ENCODE results near the gene ZNF57. TPM values are rescaled to one million over a fixed set of nuclear protein-coding genes. Genes with fewer than 3 reads are reported as not detected.
A peak's percentile ranks its signal among the peaks of the same experiment; 100 is the strongest.
"Not testable (repeated sequence)": the region's sequence is repeated elsewhere in the genome, so short reads cannot be mapped to it uniquely, and the experiment has no call there.

Gene ZNF57
- total RNA-seq, 2 experiments from 2014 or later = 3.9 to 4.7 TPM

DNA sequence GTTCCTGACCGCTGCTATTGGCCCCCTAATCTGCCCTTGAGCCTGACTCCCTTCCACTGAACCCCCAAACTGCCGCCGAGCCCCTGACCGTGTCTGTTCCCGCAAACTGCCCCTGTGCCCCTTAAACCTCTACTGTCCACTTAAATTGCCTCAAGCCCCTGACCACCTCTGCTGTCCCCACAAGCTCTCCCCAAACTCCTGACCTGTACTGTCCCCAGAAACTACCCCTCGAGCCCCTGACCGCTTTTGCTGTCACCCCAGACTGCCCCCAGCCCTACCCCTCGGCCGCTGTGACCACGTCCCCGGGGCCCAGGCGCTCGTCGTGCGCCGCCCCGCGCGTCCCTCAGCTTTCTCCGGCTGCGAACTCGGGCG is 43.7 kb downstream of the ZNF57 start:
- Mint-ChIP-seq H3K27me3 (ENCODE audit: low read depth) (no peaks in the 10 kb centered on the region), H3K4me1 (ENCODE audit: low read depth) (peaks cover 28% of the 10 kb centered on the region), H3K4me3 (peak overlapping the region; percentile 98), H3K36me3 (ENCODE audit: low read depth) (peaks cover 4% of the 10 kb centered on the region), H3K9me3 (no peaks in the 10 kb centered on the region), H3K27ac (no peak overlapping the region)
- intact Hi-C loops (cut with micrococcal nuclease) = loop anchor here (2.0 kb wide), 1 partner anchor 162 kb away; the partner anchor contains the start of gene SGTA
- CTCF ChIA-PET = no interaction called here
- DNase-seq = no peak

GRCh38 chr19:2944775-2945574 is 44.2 kb downstream of the ZNF57 start, which contains the start of gene ZNF77:
ZNF77 (minus strand) TSS chr19:2944971; CDS start chr19:2944840, 131 bp downstream.
- Mint-ChIP-seq H3K4me3 (peak within 1 kb of the TSS; percentile 98), H3K27ac (peak within 1 kb of the TSS; percentile 95), H3K9me3 (no peaks in the 10 kb centered on the region), H3K4me1 (ENCODE audit: low read depth) (peaks cover 34% of the 10 kb centered on the region), H3K27me3 (ENCODE audit: low read depth) (no peaks in the 10 kb centered on the region), H3K36me3 (ENCODE audit: low read depth) (peaks cover 4% of the 10 kb centered on the region)
- CTCF ChIA-PET = no interaction called here
- DNase-seq = peak; percentile 100
- intact Hi-C loops (cut with micrococcal nuclease) = loop anchor here (1.0 to 2.0 kb wide), 2 partner anchors 45 to 162 kb away; partner anchors contain the start of genes SGTA and ZNF57

- CTCF ChIA-PET = interaction anchor here (1.5 kb wide), 1 partner anchor 58 kb away, joined by 5 read pairs; no protein-coding TSS in a partner anchor
- Mint-ChIP-seq H3K9me3 (no peaks in the 10 kb centered on the region), H3K27ac (peak overlapping the region; percentile 95), H3K27me3 (ENCODE audit: low read depth) (no peaks in the 10 kb centered on the region), H3K4me1 (ENCODE audit: low read depth) (peaks cover 38% of the 10 kb centered on the region), H3K36me3 (ENCODE audit: low read depth) (peaks cover 6% of the 10 kb centered on the region), H3K4me3 (peak overlapping the region; percentile 98)
- intact Hi-C loops (cut with micrococcal nuclease) = loop anchor here (1.0 to 2.0 kb wide), 2 partner anchors 45 to 163 kb away; partner anchors contain the start of genes SGTA and ZNF57
- no peak for DNase-seq
These were observed 45.0 kb downstream of the ZNF57 start for GRCh38 chr19:2945575-2946184.

DNA sequence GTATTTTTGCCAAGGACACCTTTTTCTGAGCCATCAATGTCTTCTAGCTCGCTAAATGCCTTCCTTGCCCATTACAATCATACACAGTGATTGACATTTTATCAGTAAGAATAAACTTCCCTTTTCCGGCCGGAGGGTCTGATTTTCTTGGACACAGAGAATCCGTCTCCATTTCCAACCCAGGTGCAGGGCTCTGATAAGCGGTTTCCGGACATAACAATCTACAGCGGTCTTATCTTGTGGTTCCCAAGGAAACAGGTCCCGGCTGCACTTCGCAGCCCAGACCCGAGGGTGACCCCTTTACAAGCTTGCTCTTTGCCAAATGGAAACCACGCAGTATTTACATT is 49.2 kb downstream of the ZNF57 start:
- CTCF ChIA-PET = interaction anchor here (0.6 to 3.7 kb wide), 12 partner anchors 12 to 301 kb away, joined by 3 to 21 read pairs (median 4); no protein-coding TSS in a partner anchor
- Mint-ChIP-seq H3K4me1 (ENCODE audit: low read depth) (peaks cover 29% of the 10 kb centered on the region), H3K36me3 (ENCODE audit: low read depth) (peaks cover 6% of the 10 kb centered on the region), H3K27ac (peak overlapping the region; percentile 96), H3K9me3 (no peaks in the 10 kb centered on the region), H3K4me3 (peak overlapping the region; percentile 96), H3K27me3 (ENCODE audit: low read depth) (no peaks in the 10 kb centered on the region)
- no peak for DNase-seq
- intact Hi-C loops (cut with micrococcal nuclease) = loop anchor here (1.0 to 5.0 kb wide), 9 partner anchors 27 to 235 kb away; partner anchors contain the start of genes NCLN, THOP1, TLE5 and TLE6

DNA sequence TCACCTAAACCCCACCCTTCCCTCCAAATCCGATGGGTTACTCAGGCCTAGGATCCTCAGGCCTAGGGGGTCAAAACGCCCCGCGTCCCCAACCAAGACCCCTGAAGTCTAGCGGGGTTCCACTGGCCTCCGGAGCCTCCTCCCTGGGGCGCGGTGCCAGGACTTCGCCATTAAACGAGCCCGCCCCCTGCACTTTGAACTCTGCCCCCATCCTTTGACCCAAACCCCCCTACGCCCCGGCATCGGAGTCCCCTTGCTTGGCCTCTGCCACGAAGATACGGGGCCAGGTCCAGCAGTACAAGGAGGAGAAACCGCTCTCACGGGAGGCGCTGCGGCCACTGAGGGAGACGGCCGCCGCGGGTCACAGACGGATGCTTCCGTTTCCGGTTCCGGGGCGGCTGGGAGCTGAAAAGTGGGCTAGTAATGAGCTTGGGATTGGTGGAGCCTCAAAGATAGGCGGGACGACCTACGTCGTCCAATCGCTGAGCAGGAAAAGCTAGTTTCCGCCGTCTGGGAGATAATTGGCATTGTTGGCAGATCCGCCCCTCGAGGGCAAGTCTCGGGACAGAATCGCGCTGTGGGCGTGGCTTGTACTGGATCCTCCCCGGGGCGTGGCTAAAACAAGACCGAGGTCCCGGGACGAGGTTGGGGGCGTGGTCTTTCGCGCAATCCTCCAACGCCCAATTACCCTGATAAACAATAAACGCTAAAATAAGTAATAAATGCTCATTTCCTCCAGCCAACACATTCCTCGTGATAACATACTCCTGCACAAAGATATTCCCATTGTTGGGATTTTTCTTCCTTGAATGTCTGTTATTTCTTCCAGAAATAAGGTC is 49.8 kb downstream of the ZNF57 start:
- Mint-ChIP-seq H3K27me3 (ENCODE audit: low read depth) (no peaks in the 10 kb centered on the region), H3K4me3 (peak overlapping the region; percentile 96), H3K9me3 (no peaks in the 10 kb centered on the region), H3K4me1 (ENCODE audit: low read depth) (peaks cover 27% of the 10 kb centered on the region), H3K27ac (peak overlapping the region; percentile 96), H3K36me3 (ENCODE audit: low read depth) (peaks cover 6% of the 10 kb centered on the region)
- CTCF ChIA-PET = interaction anchor here (0.6 to 3.7 kb wide), 20 partner anchors 8 to 302 kb away, joined by 3 to 31 read pairs (median 4); no protein-coding TSS in a partner anchor
- peak; percentile 100 for DNase-seq
- intact Hi-C loops (cut with micrococcal nuclease) = loop anchor here (1.0 to 5.0 kb wide), 9 partner anchors 27 to 235 kb away; partner anchors contain the start of genes NCLN, THOP1, TLE5 and TLE6

DNA sequence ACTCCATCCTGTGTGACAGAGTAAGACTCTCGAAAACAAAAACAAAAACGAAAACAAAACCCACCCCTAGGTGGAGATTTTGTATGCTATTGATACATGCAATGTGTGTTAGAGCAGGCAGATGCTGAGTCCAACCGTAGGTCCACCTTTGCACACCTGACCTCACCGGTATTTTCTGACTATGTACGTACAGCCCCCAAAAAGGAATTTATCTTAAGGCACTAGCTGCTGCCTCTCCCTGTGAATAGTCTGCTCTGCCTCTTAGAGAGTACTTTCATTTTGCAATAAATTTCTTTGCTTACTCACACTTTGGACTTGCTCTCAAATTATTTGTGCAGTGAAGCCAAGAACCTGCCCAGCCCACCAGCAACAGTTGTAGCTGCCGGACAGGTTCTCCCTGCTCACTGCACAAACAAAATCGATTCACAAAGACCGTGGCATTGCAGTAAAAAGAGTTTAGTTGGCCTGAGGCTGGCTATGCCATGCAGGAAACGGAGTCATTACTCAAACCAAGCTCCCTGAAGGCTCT is 52.3 kb downstream of the ZNF57 start:
- no peak overlapping the region for H3K4me3 Mint-ChIP-seq
- DNase-seq = no peak
- CTCF ChIA-PET = interaction anchor here (0.9 to 3.7 kb wide), 4 partner anchors 9 to 176 kb away, joined by 3 to 31 read pairs (median 13); no protein-coding TSS in a partner anchor

GRCh38 chr19:2957160-2957559 is 56.4 kb downstream of the ZNF57 start:
- no peaks in the 10 kb centered on the region for H3K36me3 Mint-ChIP-seq (ENCODE audit: low read depth)
- DNase-seq = no peak
- intact Hi-C loops (cut with micrococcal nuclease) = no loop called here
- H3K4me1 Mint-ChIP-seq (ENCODE audit: low read depth) = peaks cover 2% of the 10 kb centered on the region
- no peaks in the 10 kb centered on the region for H3K27me3 Mint-ChIP-seq (ENCODE audit: low read depth)
- no peak overlapping the region for H3K27ac Mint-ChIP-seq
- CTCF ChIA-PET = interaction anchor here (0.9 to 2.1 kb wide), 3 partner anchors 19 to 297 kb away, joined by 3 to 11 read pairs (median 3); no protein-coding TSS in a partner anchor
- no peak overlapping the region for H3K4me3 Mint-ChIP-seq
- H3K9me3 Mint-ChIP-seq = no peaks in the 10 kb centered on the region

More for the DNA sequence above, 52.3 kb downstream of the ZNF57 start:
- H3K4me1 Mint-ChIP-seq (ENCODE audit: low read depth) = peaks cover 17% of the 10 kb centered on the region
- intact Hi-C loops (cut with micrococcal nuclease) = loop anchor here (5.0 kb wide), 1 partner anchor 109 kb away; the partner anchor contains the start of gene TLE5
- H3K9me3 Mint-ChIP-seq = no peaks in the 10 kb centered on the region
- no peak overlapping the region for H3K27ac Mint-ChIP-seq
- H3K36me3 Mint-ChIP-seq (ENCODE audit: low read depth) = peaks cover 4% of the 10 kb centered on the region
- H3K27me3 Mint-ChIP-seq (ENCODE audit: low read depth) = no peaks in the 10 kb centered on the region

DNA sequence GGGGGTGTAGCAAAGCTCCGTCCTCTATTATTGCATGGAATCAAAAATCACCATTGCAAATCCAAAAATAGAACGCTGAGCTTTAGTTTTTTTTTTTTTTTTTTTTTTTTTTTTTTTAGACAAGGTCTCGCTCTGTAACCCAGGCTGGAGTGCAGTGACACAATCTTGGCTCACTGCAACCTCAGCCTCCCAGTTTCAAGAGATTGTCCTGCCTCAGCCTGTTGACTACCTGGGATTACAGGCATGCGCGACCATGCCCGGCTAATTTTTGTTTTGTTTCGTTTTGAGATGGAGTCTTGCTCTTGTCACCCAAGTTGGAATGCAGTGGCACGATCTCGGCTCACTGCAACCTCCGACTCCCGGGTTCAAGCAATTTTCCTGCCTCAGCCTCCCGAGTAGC is 59.4 kb downstream of the ZNF57 start:
- no peak for DNase-seq
- no peaks in the 10 kb centered on the region for H3K36me3 Mint-ChIP-seq (ENCODE audit: low read depth)
- no peaks in the 10 kb centered on the region for H3K9me3 Mint-ChIP-seq
- H3K27me3 Mint-ChIP-seq (ENCODE audit: low read depth) = no peaks in the 10 kb centered on the region
- no peak overlapping the region for H3K4me3 Mint-ChIP-seq
- intact Hi-C loops (cut with micrococcal nuclease) = no loop called here
- peaks cover 3% of the 10 kb centered on the region for H3K4me1 Mint-ChIP-seq (ENCODE audit: low read depth)
- CTCF ChIA-PET = interaction anchor here (0.6 to 5.9 kb wide), 6 partner anchors 9 to 164 kb away, joined by 3 to 50 read pairs (median 4); partner anchors contain the start of gene TLE6
- no peak overlapping the region for H3K27ac Mint-ChIP-seq

- peak overlapping the region; percentile 22 for H3K4me3 Mint-ChIP-seq
- CTCF ChIA-PET = interaction anchor here (0.6 to 5.9 kb wide), 20 partner anchors 11 to 246 kb away, joined by 3 to 50 read pairs (median 3); partner anchors contain the start of gene TLE6
- no peaks in the 10 kb centered on the region for H3K36me3 Mint-ChIP-seq (ENCODE audit: low read depth)
- H3K27ac Mint-ChIP-seq = no peak overlapping the region
- peak; percentile 58 for DNase-seq
- peaks cover 3% of the 10 kb centered on the region for H3K4me1 Mint-ChIP-seq (ENCODE audit: low read depth)
- H3K27me3 Mint-ChIP-seq (ENCODE audit: low read depth) = no peaks in the 10 kb centered on the region
- H3K9me3 Mint-ChIP-seq = no peaks in the 10 kb centered on the region
- intact Hi-C loops (cut with micrococcal nuclease) = loop anchor here (1.0 kb wide), 2 partner anchors 142 to 201 kb away; no protein-coding TSS in a partner anchor
These were observed 61.4 kb downstream of the ZNF57 start for GRCh38 chr19:2962018-2962670.

GRCh38 chr19:2963122-2963521 is 62.4 kb downstream of the ZNF57 start:
- no peaks in the 10 kb centered on the region for H3K9me3 Mint-ChIP-seq
- H3K4me1 Mint-ChIP-seq (ENCODE audit: low read depth) = peaks cover 3% of the 10 kb centered on the region
- H3K27ac Mint-ChIP-seq = no peak overlapping the region
- no peak overlapping the region for H3K4me3 Mint-ChIP-seq
- no peaks in the 10 kb centered on the region for H3K27me3 Mint-ChIP-seq (ENCODE audit: low read depth)
- CTCF ChIA-PET = interaction anchor here (0.9 to 5.9 kb wide), 10 partner anchors 10 to 202 kb away, joined by 3 to 50 read pairs (median 4); no protein-coding TSS in a partner anchor
- DNase-seq = no peak
- H3K36me3 Mint-ChIP-seq (ENCODE audit: low read depth) = no peaks in the 10 kb centered on the region
- intact Hi-C loops (cut with micrococcal nuclease) = no loop called here

GRCh38 chr19:2963631-2964030 is 62.9 kb downstream of the ZNF57 start:
- H3K4me3 Mint-ChIP-seq; H3K9me3 Mint-ChIP-seq; intact Hi-C loops (cut with micrococcal nuclease); H3K27ac Mint-ChIP-seq; H3K36me3 Mint-ChIP-seq (ENCODE audit: low read depth); H3K4me1 Mint-ChIP-seq (ENCODE audit: low read depth); DNase-seq; H3K27me3 Mint-ChIP-seq (ENCODE audit: low read depth): not testable (repeated sequence)
- CTCF ChIA-PET = interaction anchor here (1.1 to 5.9 kb wide), 7 partner anchors 12 to 194 kb away, joined by 3 to 50 read pairs (median 8); no protein-coding TSS in a partner anchor

All from activated naive CD4-positive, alpha-beta T cell treated with anti-CD3 and anti-CD28 coated beads for 36 hours (primary cell).